Stimulated activated naive CD8-positive, alpha-beta T cell treated with anti-CD3 and anti-CD28 coated beads, Interleukin-15, Interleukin-2, amounts not matched to agents 100 ng/mL and 50 ng/mL, for 24 hours (primary cell): ENCODE results near the gene PCDHGA2.
"Not testable (repeated sequence)": the region's sequence is repeated elsewhere in the genome, so short reads cannot be mapped to it uniquely, and the experiment has no call there.

Experiments
- H3K27ac Mint-ChIP-seq: one replicate; pipeline ENCODE4 v1.8.0; 2021; ENCODE audit warnings: mild to moderate bottlenecking, mixed read lengths
- H3K27me3 Mint-ChIP-seq: one replicate; pipeline ENCODE4 v1.8.0; 2021; ENCODE audit warnings: mixed read lengths
- H3K36me3 Mint-ChIP-seq: one replicate; pipeline ENCODE4 v1.8.0; 2021; ENCODE audit warnings: low read depth, mixed read lengths
- H3K4me1 Mint-ChIP-seq: one replicate; pipeline ENCODE4 v1.8.0; 2021; ENCODE audit warnings: low read depth, mixed read lengths
- H3K4me3 Mint-ChIP-seq: one replicate; pipeline ENCODE4 v1.8.0; 2021; ENCODE audit warnings: mild to moderate bottlenecking, mixed read lengths
- H3K9me3 Mint-ChIP-seq: one replicate; pipeline ENCODE4 v1.8.0; 2021; ENCODE audit warnings: mixed read lengths

Gene PCDHGA2

DNA sequence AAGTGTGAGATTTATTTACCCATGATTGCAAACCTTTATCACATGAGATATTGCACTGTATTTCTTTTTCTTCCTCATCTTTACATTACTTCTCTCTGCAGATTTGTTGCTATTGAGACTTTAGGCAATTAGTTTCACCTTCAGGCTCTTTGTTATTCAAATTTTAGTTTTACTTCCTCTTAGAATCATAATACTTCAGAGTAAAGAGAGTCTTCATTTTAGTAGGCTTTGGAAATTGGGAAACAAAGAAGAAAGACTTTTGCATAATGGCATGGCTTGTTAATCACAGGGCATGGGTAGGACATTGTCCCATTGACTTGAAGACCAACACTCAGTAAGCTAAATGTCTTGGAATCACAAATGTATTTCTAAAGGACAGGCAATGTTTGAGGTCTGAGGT is 24.2 kb downstream of the PCDHGA2 start:
- peaks cover 86% of the 10 kb centered on the region for H3K27me3 Mint-ChIP-seq
- peaks cover 46% of the 10 kb centered on the region for H3K9me3 Mint-ChIP-seq
- no peak overlapping the region for H3K27ac Mint-ChIP-seq
- peaks cover 37% of the 10 kb centered on the region for H3K36me3 Mint-ChIP-seq
- H3K4me1 Mint-ChIP-seq, result no peaks in the 10 kb centered on the region
- H3K4me3 Mint-ChIP-seq, result no peak overlapping the region

- Mint-ChIP-seq H3K4me3 (no peak within 1 kb of the TSS), H3K27me3 (peaks cover 88% of the 10 kb centered on the region)
Measured at GRCh38 chr5:141363952-141364660, 25.5 kb downstream of the PCDHGA2 start, which contains the start of gene PCDHGA5. Gene PCDHGA5 (plus strand): TSS chr5:141364162. CDS start chr5:141364331, 169 bp downstream.

GRCh38 chr5:141366016-141366896 is 27.7 kb downstream of the PCDHGA2 start:
- Mint-ChIP-seq H3K36me3 (peaks cover 27% of the 10 kb centered on the region), H3K9me3 (peaks cover 40% of the 10 kb centered on the region)

More at GRCh38 chr5:141363952-141364660, 25.5 kb downstream of the PCDHGA2 start, which contains the start of gene PCDHGA5:
- Mint-ChIP-seq H3K4me1 (no peaks in the 10 kb centered on the region), H3K36me3 (peaks cover 37% of the 10 kb centered on the region), H3K27ac (no peak within 1 kb of the TSS), H3K9me3 (peaks cover 41% of the 10 kb centered on the region)

GRCh38 chr5:141369994-141370848 is 31.7 kb downstream of the PCDHGA2 start, which contains the start of gene PCDHGB3:
Gene PCDHGB3 (plus strand): TSS chr5:141370242. CDS start chr5:141370395, 153 bp downstream.
- peaks cover 87% of the 10 kb centered on the region for H3K27me3 Mint-ChIP-seq
- H3K9me3 Mint-ChIP-seq, result peaks cover 39% of the 10 kb centered on the region
- peaks cover 35% of the 10 kb centered on the region for H3K36me3 Mint-ChIP-seq
- H3K4me3 Mint-ChIP-seq, result peak within 1 kb of the TSS; percentile 64
- no peak within 1 kb of the TSS for H3K27ac Mint-ChIP-seq
- H3K4me1 Mint-ChIP-seq, result no peaks in the 10 kb centered on the region

More at GRCh38 chr5:141366016-141366896, 27.7 kb downstream of the PCDHGA2 start:
- Mint-ChIP-seq H3K4me3 (no peak overlapping the region), H3K27ac (no peak overlapping the region), H3K27me3 (peaks cover 88% of the 10 kb centered on the region), H3K4me1 (no peaks in the 10 kb centered on the region)

DNA sequence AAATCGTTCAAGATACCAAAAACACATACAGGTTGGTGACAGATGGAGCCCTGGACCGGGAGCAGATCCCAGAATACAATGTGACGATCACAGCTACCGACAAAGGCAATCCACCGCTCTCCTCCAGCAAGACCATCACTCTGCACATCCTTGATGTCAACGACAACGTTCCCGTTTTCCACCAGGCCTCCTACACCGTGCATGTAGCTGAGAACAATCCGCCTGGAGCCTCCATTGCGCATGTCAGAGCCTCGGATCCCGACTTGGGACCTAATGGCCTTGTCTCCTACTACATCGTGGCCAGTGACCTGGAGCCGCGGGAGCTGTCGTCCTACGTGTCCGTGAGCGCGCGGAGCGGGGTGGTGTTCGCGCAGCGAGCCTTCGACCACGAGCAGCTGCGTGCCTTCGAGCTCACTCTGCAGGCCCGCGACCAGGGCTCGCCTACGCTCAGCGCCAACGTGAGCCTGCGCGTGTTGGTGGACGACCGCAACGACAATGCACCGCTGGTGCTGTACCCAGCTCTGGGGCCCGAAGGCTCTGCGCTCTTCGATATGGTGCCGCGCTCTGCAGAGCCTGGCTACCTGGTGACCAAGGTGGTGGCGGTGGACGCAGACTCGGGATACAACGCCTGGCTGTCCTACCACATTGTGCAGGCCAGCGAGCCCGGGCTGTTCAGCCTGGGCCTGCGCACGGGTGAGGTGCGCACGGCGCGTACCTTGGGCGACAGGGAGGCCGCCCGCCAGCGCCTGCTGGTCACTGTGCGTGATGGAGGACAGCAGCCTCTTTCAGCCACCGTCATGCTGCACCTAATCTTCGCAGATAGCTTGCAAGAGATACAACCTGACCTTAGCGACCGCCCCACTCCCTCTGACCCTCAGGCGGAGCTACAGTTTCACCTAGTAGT is 33.3 kb downstream of the PCDHGA2 start:
- Mint-ChIP-seq H3K4me1 (no peaks in the 10 kb centered on the region), H3K27me3 (peaks cover 84% of the 10 kb centered on the region), H3K4me3 (no peak overlapping the region), H3K9me3 (peaks cover 38% of the 10 kb centered on the region), H3K27ac (no peak overlapping the region), H3K36me3 (peaks cover 32% of the 10 kb centered on the region)

DNA sequence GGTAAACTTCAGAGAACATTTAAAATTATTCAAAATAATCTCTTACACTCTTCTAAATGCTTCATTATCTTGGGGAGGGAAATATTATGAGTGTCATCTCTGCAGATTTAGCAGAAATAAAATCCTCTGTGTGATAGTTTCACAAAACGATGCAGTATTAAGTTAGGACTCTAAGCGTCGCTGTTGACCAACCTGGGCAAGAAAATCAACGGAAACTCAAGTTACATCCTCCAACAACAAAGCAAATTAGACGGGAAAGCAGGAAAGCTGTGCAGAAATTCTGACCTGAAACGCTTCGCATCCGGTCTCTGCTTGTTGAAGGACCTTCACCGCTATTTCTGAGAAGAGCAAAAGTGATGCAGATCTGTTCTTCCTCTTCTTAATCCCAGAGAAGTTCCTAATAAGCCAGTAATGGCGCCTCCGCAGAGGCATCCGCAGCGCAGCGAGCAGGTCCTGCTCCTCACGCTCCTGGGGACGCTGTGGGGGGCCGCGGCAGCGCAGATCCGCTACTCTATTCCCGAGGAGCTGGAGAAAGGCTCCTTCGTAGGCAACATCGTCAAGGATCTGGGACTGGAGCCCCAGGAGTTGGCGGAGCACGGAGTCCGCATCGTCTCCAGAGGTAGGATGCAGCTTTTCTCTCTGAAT is 35.2 kb downstream of the PCDHGA2 start, which contains the start of gene PCDHGA6:
Gene PCDHGA6 (plus strand): TSS at position 219 of the 645 bp plus-strand sequence. CDS start 193 bp downstream, at position 412.
- Mint-ChIP-seq H3K4me1 (no peaks in the 10 kb centered on the region), H3K9me3 (peaks cover 40% of the 10 kb centered on the region), H3K27me3 (peaks cover 79% of the 10 kb centered on the region), H3K27ac (no peak within 1 kb of the TSS), H3K36me3 (peaks cover 32% of the 10 kb centered on the region), H3K4me3 (peak within 1 kb of the TSS; percentile 39)

GRCh38 chr5:141374627-141375026 is 36.1 kb downstream of the PCDHGA2 start:
- Mint-ChIP-seq H3K4me1 (no peaks in the 10 kb centered on the region), H3K27ac (no peak overlapping the region), H3K9me3 (peaks cover 40% of the 10 kb centered on the region), H3K4me3 (no peak overlapping the region), H3K36me3 (peaks cover 32% of the 10 kb centered on the region), H3K27me3 (peaks cover 77% of the 10 kb centered on the region)

- H3K4me3 Mint-ChIP-seq, H3K4me1 Mint-ChIP-seq, H3K27ac Mint-ChIP-seq: not testable (repeated sequence)
- Mint-ChIP-seq H3K27me3 (peaks cover 75% of the 10 kb centered on the region), H3K36me3 (peaks cover 32% of the 10 kb centered on the region), H3K9me3 (peaks cover 39% of the 10 kb centered on the region)
Measured at GRCh38 chr5:141375444-141376155, 37.0 kb downstream of the PCDHGA2 start.

GRCh38 chr5:141382469-141383294 is 44.1 kb downstream of the PCDHGA2 start, which contains the start of gene PCDHGA7:
Gene PCDHGA7 (plus strand): TSS chr5:141382742. CDS start chr5:141382900, 158 bp downstream.
- H3K27ac Mint-ChIP-seq, result no peak within 1 kb of the TSS
- no peaks in the 10 kb centered on the region for H3K4me1 Mint-ChIP-seq
- peaks cover 32% of the 10 kb centered on the region for H3K9me3 Mint-ChIP-seq
- peak within 1 kb of the TSS; percentile 48 for H3K4me3 Mint-ChIP-seq
- peaks cover 12% of the 10 kb centered on the region for H3K36me3 Mint-ChIP-seq
- peaks cover 80% of the 10 kb centered on the region for H3K27me3 Mint-ChIP-seq

DNA sequence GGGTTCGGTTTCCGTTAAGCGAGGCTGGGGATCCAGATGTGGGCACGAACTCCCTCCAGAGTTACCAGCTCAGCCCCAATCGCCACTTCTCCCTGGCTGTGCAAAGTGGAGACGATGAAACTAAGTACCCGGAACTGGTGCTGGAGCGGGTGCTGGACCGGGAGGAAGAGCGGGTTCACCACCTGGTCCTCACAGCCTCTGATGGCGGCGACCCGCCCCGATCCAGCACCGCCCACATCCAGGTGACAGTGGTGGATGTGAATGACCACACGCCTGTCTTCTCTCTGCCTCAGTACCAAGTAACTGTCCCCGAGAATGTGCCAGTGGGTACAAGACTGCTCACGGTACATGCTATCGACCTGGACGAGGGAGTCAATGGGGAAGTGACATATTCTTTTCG is 44.8 kb downstream of the PCDHGA2 start:
- Mint-ChIP-seq H3K36me3 (peaks cover 14% of the 10 kb centered on the region), H3K4me1 (no peaks in the 10 kb centered on the region), H3K4me3 (no peak overlapping the region), H3K27me3 (peaks cover 82% of the 10 kb centered on the region), H3K27ac (no peak overlapping the region), H3K9me3 (peaks cover 34% of the 10 kb centered on the region)

DNA sequence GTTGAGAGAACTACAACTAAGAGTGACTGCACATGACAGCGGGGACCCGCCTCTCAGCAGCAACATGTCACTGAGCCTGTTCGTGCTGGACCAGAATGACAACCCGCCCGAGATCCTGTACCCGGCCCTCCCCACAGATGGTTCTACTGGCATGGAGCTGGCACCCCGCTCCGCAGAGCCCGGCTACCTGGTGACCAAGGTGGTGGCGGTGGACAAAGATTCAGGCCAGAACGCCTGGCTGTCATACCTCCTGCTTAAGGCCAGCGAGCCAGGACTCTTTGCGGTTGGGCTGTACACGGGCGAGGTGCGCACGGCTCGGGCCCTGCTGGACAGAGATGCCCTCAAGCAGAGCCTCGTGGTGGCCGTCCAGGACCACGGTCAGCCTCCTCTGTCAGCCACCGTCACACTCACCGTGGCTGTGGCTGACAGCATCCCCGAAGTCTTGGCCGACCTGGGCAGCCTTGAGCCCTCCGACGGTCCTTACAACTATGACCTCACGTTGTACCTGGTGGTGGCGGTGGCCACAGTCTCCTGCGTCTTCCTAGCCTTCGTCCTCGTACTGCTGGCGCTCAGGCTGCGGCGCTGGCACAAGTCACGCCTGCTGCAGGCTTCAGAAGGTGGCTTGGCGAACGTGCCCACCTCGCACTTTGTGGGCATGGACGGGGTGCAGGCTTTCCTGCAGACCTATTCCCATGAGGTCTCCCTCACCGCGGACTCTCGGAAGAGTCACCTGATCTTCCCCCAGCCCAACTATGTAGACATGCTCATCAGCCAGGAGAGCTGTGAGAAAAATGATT is 46.1 kb downstream of the PCDHGA2 start:
- Mint-ChIP-seq H3K27me3 (peaks cover 81% of the 10 kb centered on the region), H3K4me3 (no peak overlapping the region), H3K9me3 (peaks cover 38% of the 10 kb centered on the region), H3K36me3 (peaks cover 23% of the 10 kb centered on the region), H3K27ac (no peak overlapping the region), H3K4me1 (no peaks in the 10 kb centered on the region)
